VCaP (cell line): Measurements from ENCODE around the gene MGRN1.

ENCODE experiments used
- H3K27ac ChIP-seq: fragments of 450-650 bp; 2 replicates; pipeline ENCODE4 v1.5.1; 2017
- CTCF ChIP-seq: fragments of 450-650 bp; conservative IDR thresholded peaks from 2 replicates; pipeline ENCODE4 v1.5.1; 2017; ENCODE audit warnings: mild to moderate bottlenecking, moderate library complexity

MGRN1 gene

GRCh38 chr16:4651827-4652226 lies 27.2 kb downstream of the MGRN1 start:
- no peak for TF ChIP-seq CTCF

GRCh38 chr16:4652561-4652960 lies 27.9 kb downstream of the MGRN1 start:
- no peak for TF ChIP-seq CTCF
- H3K27ac ChIP-seq: no peak overlapping the region

More at GRCh38 chr16:4651827-4652226, 27.2 kb downstream of the MGRN1 start:
- H3K27ac ChIP-seq: no peak overlapping the region

- TF ChIP-seq CTCF: no peak
- peak overlapping the region; percentile 26 for H3K27ac ChIP-seq
Measured at GRCh38 chr16:4654011-4654963, 29.7 kb downstream of the MGRN1 start.

GRCh38 chr16:4654964-4655590 lies 30.5 kb downstream of the MGRN1 start:
- H3K27ac ChIP-seq: no peak overlapping the region
- no peak for TF ChIP-seq CTCF

DNA sequence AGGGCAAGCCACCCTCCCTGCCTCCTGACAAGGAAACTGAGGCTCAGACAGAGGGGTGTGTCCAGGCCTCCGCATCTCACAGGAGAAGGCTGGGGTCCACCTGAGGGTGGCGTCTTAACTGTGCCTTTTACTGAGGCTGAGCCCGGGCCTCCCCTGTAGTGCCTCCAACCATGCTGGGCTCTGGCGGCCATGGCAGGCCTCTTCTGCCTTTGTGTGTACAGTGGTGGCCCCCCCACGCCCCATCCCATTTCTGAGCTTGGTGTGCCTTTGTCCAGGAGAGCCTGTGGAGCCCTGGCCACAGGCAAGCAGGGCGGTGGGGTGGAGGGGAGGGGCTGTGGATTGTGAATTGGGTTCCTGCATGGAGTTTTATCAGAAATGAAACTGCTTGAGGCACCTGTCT lies 31.2 kb downstream of the MGRN1 start:
- no peak overlapping the region for H3K27ac ChIP-seq
- no peak for TF ChIP-seq CTCF

- no peak for TF ChIP-seq CTCF
- no peak overlapping the region for H3K27ac ChIP-seq
Measured at GRCh38 chr16:4656221-4656620, 31.6 kb downstream of the MGRN1 start.
